ENCODE data around the gene ZNF236. TPM values are rescaled to one million over a fixed set of nuclear protein-coding genes. Genes with fewer than 3 reads are reported as not detected.

Gene ZNF236
- total RNA-seq, 4 donors from 2014 or later = 21.0 to 36.3 (median 31.8) TPM

GRCh38 chr18:76873713-76874112 is 51.4 kb downstream of the ZNF236 start:
- Histone ChIP-seq H3K27ac (no peak overlapping the region), H3K4me3 (no peak overlapping the region), H3K36me3 (peaks cover 0 to 48% (median 0%) of the 10 kb centered on the region in 3 donors), H3K27me3 (no peaks in the 10 kb centered on the region), H3K4me1 (no peaks in the 10 kb centered on the region), H3K9me3 (no peaks in the 10 kb centered on the region)
- TF ChIP-seq CTCF (IDR thresholded peaks at IDR 0.05) (no peak), EP300 (IDR thresholded peaks at IDR 0.05) (no peak), POLR2A (IDR thresholded peaks at IDR 0.05) (no peak)
- no peak for DNase-seq (ENCODE audit: low spot score in 2 of 2)
- 91 to 93% methylated on average over 17 of the region's 17 CpGs for WGBS, 2 donors

- TF ChIP-seq EP300 (IDR thresholded peaks at IDR 0.05) (no peak), CTCF (IDR thresholded peaks at IDR 0.05) (no peak), POLR2A (IDR thresholded peaks at IDR 0.05) (no peak)
- 89 to 93% methylated on average over 13 of the region's 13 CpGs for WGBS, 2 donors
These were observed 52.5 kb downstream of the ZNF236 start for GRCh38 chr18:76874642-76875389.

GRCh38 chr18:76875390-76876325 is 53.3 kb downstream of the ZNF236 start:
- peaks cover 0 to 48% (median 0%) of the 10 kb centered on the region in 3 donors for H3K36me3 ChIP-seq
- no peak overlapping the region for H3K4me3 ChIP-seq
- no peaks in the 10 kb centered on the region for H3K4me1 ChIP-seq
- H3K27me3 ChIP-seq = no peaks in the 10 kb centered on the region
- TF ChIP-seq EP300 (IDR thresholded peaks at IDR 0.05) (no peak), CTCF (IDR thresholded peaks at IDR 0.05) (peak; percentile 46 to 65 (median 50))
- no peak overlapping the region for H3K27ac ChIP-seq
- no peaks in the 10 kb centered on the region for H3K9me3 ChIP-seq
- peak in 1 of 2 donors; percentile 59 for DNase-seq (ENCODE audit: low spot score in 2 of 2)
- WGBS, 2 donors = 48 to 52% methylated on average over 14 of the region's 14 CpGs

More at GRCh38 chr18:76874642-76875389, 52.5 kb downstream of the ZNF236 start:
- Histone ChIP-seq H3K4me3 (no peak overlapping the region), H3K27me3 (no peaks in the 10 kb centered on the region), H3K36me3 (peaks cover 0 to 48% (median 0%) of the 10 kb centered on the region in 3 donors), H3K9me3 (no peaks in the 10 kb centered on the region), H3K27ac (no peak overlapping the region), H3K4me1 (no peaks in the 10 kb centered on the region)
- DNase-seq (ENCODE audit: low spot score in 2 of 2) = no peak

GRCh38 chr18:76878426-76878825 is 56.1 kb downstream of the ZNF236 start:
- DNase-seq (ENCODE audit: low spot score in 2 of 2) = no peak
- WGBS, 2 donors = 79 to 84% methylated on average over 5 of the region's 5 CpGs
- no peak overlapping the region for H3K4me3 ChIP-seq
- no peak for TF ChIP-seq EP300 (IDR thresholded peaks at IDR 0.05)
- TF ChIP-seq POLR2A (IDR thresholded peaks at IDR 0.05) = no peak
- TF ChIP-seq CTCF (IDR thresholded peaks at IDR 0.05) = no peak
- peaks cover 0 to 66% (median 3%) of the 10 kb centered on the region in 3 donors for H3K36me3 ChIP-seq
- no peaks in the 10 kb centered on the region for H3K4me1 ChIP-seq
- no peak overlapping the region for H3K27ac ChIP-seq
- no peaks in the 10 kb centered on the region for H3K9me3 ChIP-seq
- no peaks in the 10 kb centered on the region for H3K27me3 ChIP-seq

Data from tibial nerve (tissue), 4 donors.